ENCODE data around the gene INPP4A. TPM values are rescaled to one million over a fixed set of nuclear protein-coding genes. Genes with fewer than 3 reads are reported as not detected.

Gene INPP4A
- total and polyA plus RNA-seq, 2 donors (not counting 3 experiments of a cell fraction or from before 2014, with no cell fraction given), result 14.9 to 28.8 TPM

GRCh38 chr2:98571121-98571701, 126.6 kb downstream of the INPP4A start:
- Histone ChIP-seq H3K4me2 (ENCODE audit: insufficient read depth, low read length) (no peak overlapping the region), H3K27me3 (ENCODE audit: control insufficient read depth in 2 of 2, insufficient read depth in 2 of 2, low read length in 2 of 2) (no peaks in the 10 kb centered on the region), H3K4me3 (replicated peaks in 1 of 3; ENCODE audit: insufficient read depth in 1 of 3, low read depth in 1 of 3, low read length in 3 of 3) (no peak overlapping the region), H3K9ac (replicated peaks; ENCODE audit: extremely low read depth, insufficient read depth, low read length) (no peak overlapping the region), H3K9me3 (replicated peaks; ENCODE audit: control insufficient read depth, insufficient read depth, low read length) (no peaks in the 10 kb centered on the region), H3K27ac (ENCODE audit: insufficient read depth, low read depth, low read length) (no peak overlapping the region), H3K36me3 (ENCODE audit: control insufficient read depth in 2 of 2, extremely low read depth in 1 of 2, insufficient read depth in 2 of 2, low read length in 2 of 2) (peaks cover 4 to 27% of the 10 kb centered on the region in 2 experiments), H3K9me1 (replicated peaks; ENCODE audit: control insufficient read depth, extremely low read depth, insufficient read depth, low read length) (no peaks in the 10 kb centered on the region), H3K4me1 (ENCODE audit: control insufficient read depth, extremely low read depth, insufficient read depth, low read length) (no peaks in the 10 kb centered on the region), H4K20me1 (replicated peaks; ENCODE audit: control insufficient read depth, extremely low read depth, insufficient read depth, low read length) (no peaks in the 10 kb centered on the region), H3K79me2 (ENCODE audit: control insufficient read depth, insufficient read depth, low read length) (no peaks in the 10 kb centered on the region), H2AFZ (ENCODE audit: low read depth, low read length) (no peak overlapping the region)
- no peak for TF ChIP-seq EZH2 (IDR thresholded peaks at IDR 0.05; ENCODE audit: borderline replicate concordance, low read depth, low read length, severe bottlenecking)
- no peak for TF ChIP-seq POLR2AphosphoS5 (IDR thresholded peaks at IDR 0.05; ENCODE audit: insufficient read depth, low read depth, low read length)
- no peak for TF ChIP-seq GATA2 (IDR thresholded peaks at IDR 0.05; ENCODE audit: insufficient read depth, insufficient read length, low read depth, low read length)
- no peak for TF ChIP-seq MYC (IDR thresholded peaks at IDR 0.05; ENCODE audit: low read depth, low read length)
- TF ChIP-seq JUN (IDR thresholded peaks at IDR 0.05; ENCODE audit: borderline replicate concordance, insufficient read depth, insufficient read length, low read depth), result no peak
- POLR2A ChIA-PET, result no interaction called here
- intact Hi-C loops (cut with micrococcal nuclease), result no loop called here
- dilution Hi-C loops (cut with MboI; ENCODE audit: extremely low pct_ligation_motif_present, low sequenced_read_pairs), result no loop called here
- no peak for FAIRE-seq
- CTCF ChIA-PET, result interaction anchor here (1.4 kb wide), 1 partner anchor 30 kb away, joined by 4 read pairs; no protein-coding TSS in a partner anchor
- no TSS peak for BruUV-seq (replicated peaks)
- DNase-seq (ENCODE audit: low read depth, low spot score), result no peak

- CTCF ChIA-PET, result no interaction called here
- DNase-seq (ENCODE audit: low read depth, low spot score), result no peak
Observed at GRCh38 chr2:98571796-98572195, 127.1 kb downstream of the INPP4A start.

More at GRCh38 chr2:98571796-98572195, 127.1 kb downstream of the INPP4A start:
- no peak overlapping the region for H3K4me3 ChIP-seq (replicated peaks in 1 of 3; ENCODE audit: insufficient read depth in 1 of 3, low read depth in 1 of 3, low read length in 3 of 3)
- H3K27ac ChIP-seq (ENCODE audit: insufficient read depth, low read depth, low read length), result no peak overlapping the region
- dilution Hi-C loops (cut with MboI; ENCODE audit: extremely low pct_ligation_motif_present, low sequenced_read_pairs) (no loop called here), intact Hi-C loops (cut with micrococcal nuclease) (no loop called here)
- no peak overlapping the region for H3K4me2 ChIP-seq (ENCODE audit: insufficient read depth, low read length)
- POLR2A ChIA-PET, result no interaction called here
- peaks cover 4 to 25% of the 10 kb centered on the region in 2 experiments for H3K36me3 ChIP-seq (ENCODE audit: control insufficient read depth in 2 of 2, extremely low read depth in 1 of 2, insufficient read depth in 2 of 2, low read length in 2 of 2)
- no peaks in the 10 kb centered on the region for H3K4me1 ChIP-seq (ENCODE audit: control insufficient read depth, extremely low read depth, insufficient read depth, low read length)
- H3K79me2 ChIP-seq (ENCODE audit: control insufficient read depth, insufficient read depth, low read length), result no peaks in the 10 kb centered on the region
- FAIRE-seq, result no peak
- H3K9ac ChIP-seq (replicated peaks; ENCODE audit: extremely low read depth, insufficient read depth, low read length), result no peak overlapping the region
- no TSS peak for BruUV-seq (replicated peaks)
- no peak overlapping the region for H2AFZ ChIP-seq (ENCODE audit: low read depth, low read length)
- H3K9me1 ChIP-seq (replicated peaks; ENCODE audit: control insufficient read depth, extremely low read depth, insufficient read depth, low read length), result no peaks in the 10 kb centered on the region
- H3K9me3 ChIP-seq (replicated peaks; ENCODE audit: control insufficient read depth, insufficient read depth, low read length), result no peaks in the 10 kb centered on the region
- TF ChIP-seq GATA2 (IDR thresholded peaks at IDR 0.05; ENCODE audit: insufficient read depth, insufficient read length, low read depth, low read length) (no peak), FOS (IDR thresholded peaks at IDR 0.05; ENCODE audit: borderline replicate concordance, insufficient read depth, low read length) (no peak), EZH2 (IDR thresholded peaks at IDR 0.05; ENCODE audit: borderline replicate concordance, low read depth, low read length, severe bottlenecking) (no peak), POLR2A (IDR thresholded peaks at IDR 0.05; ENCODE audit: low read depth, low read length) (no peak), MYC (IDR thresholded peaks at IDR 0.05; ENCODE audit: low read depth, low read length) (no peak)
- TF ChIP-seq, protein P1, sequence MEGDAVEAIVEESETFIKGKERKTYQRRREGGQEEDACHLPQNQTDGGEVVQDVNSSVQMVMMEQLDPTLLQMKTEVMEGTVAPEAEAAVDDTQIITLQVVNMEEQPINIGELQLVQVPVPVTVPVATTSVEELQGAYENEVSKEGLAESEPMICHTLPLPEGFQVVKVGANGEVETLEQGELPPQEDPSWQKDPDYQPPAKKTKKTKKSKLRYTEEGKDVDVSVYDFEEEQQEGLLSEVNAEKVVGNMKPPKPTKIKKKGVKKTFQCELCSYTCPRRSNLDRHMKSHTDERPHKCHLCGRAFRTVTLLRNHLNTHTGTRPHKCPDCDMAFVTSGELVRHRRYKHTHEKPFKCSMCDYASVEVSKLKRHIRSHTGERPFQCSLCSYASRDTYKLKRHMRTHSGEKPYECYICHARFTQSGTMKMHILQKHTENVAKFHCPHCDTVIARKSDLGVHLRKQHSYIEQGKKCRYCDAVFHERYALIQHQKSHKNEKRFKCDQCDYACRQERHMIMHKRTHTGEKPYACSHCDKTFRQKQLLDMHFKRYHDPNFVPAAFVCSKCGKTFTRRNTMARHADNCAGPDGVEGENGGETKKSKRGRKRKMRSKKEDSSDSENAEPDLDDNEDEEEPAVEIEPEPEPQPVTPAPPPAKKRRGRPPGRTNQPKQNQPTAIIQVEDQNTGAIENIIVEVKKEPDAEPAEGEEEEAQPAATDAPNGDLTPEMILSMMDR (IDR thresholded peaks at IDR 0.05; ENCODE audit: extremely low read depth in 1 of 2, insufficient read depth in 1 of 2, low read depth in 1 of 2, low read length in 2 of 2), result no peak
- TF ChIP-seq, protein P2, sequence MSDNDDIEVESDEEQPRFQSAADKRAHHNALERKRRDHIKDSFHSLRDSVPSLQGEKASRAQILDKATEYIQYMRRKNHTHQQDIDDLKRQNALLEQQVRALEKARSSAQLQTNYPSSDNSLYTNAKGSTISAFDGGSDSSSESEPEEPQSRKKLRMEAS (IDR thresholded peaks at IDR 0.05; ENCODE audit: insufficient read depth, insufficient read length), result no peak
- no peaks in the 10 kb centered on the region for H3K27me3 ChIP-seq (ENCODE audit: control insufficient read depth in 2 of 2, insufficient read depth in 2 of 2, low read length in 2 of 2)
- H4K20me1 ChIP-seq (replicated peaks; ENCODE audit: control insufficient read depth, extremely low read depth, insufficient read depth, low read length), result no peaks in the 10 kb centered on the region

All from endothelial cell of umbilical vein (primary cell).